ENCODE measurements around the gene ARMH2.

DNA sequence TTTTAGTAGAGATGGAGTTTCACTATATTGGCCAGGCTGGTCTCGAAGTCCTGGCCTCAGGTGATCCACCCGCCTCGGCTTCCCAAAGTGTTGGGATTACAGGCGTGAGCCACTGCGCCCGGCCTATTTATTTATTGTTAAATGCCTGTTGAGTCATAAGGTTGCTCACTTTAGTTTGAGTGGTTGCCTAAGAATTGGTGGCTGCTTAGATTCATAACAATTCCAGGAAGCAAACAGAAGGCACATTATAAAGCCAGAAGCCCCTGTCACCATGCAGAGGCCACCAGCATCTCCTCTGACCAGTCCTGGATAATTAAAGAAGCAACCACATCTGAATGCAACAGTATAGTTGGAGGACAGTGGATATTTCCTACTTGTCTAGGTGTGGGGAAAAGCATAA, 24.0 kb upstream of the ARMH2 start:
- TF ChIP-seq, protein P1, sequence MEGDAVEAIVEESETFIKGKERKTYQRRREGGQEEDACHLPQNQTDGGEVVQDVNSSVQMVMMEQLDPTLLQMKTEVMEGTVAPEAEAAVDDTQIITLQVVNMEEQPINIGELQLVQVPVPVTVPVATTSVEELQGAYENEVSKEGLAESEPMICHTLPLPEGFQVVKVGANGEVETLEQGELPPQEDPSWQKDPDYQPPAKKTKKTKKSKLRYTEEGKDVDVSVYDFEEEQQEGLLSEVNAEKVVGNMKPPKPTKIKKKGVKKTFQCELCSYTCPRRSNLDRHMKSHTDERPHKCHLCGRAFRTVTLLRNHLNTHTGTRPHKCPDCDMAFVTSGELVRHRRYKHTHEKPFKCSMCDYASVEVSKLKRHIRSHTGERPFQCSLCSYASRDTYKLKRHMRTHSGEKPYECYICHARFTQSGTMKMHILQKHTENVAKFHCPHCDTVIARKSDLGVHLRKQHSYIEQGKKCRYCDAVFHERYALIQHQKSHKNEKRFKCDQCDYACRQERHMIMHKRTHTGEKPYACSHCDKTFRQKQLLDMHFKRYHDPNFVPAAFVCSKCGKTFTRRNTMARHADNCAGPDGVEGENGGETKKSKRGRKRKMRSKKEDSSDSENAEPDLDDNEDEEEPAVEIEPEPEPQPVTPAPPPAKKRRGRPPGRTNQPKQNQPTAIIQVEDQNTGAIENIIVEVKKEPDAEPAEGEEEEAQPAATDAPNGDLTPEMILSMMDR (IDR thresholded peaks at IDR 0.05; ENCODE audit: extremely low read depth in 1 of 2, insufficient read depth in 1 of 2, low read depth in 1 of 2, low read length in 2 of 2), result no peak
- TF ChIP-seq MYC (IDR thresholded peaks at IDR 0.05; ENCODE audit: low read depth, low read length), result no peak
- no peak for TF ChIP-seq POLR2A (IDR thresholded peaks at IDR 0.05; ENCODE audit: low read depth, low read length)
- no peak for TF ChIP-seq FOS (IDR thresholded peaks at IDR 0.05; ENCODE audit: borderline replicate concordance, insufficient read depth, low read length)
- TF ChIP-seq EZH2 (IDR thresholded peaks at IDR 0.05; ENCODE audit: borderline replicate concordance, low read depth, low read length, severe bottlenecking), result no peak
- TF ChIP-seq POLR2AphosphoS5 (IDR thresholded peaks at IDR 0.05; ENCODE audit: insufficient read depth, low read depth, low read length), result no peak
